SJCRH30 (cell line): ENCODE data around the gene COL27A1. TPM values are rescaled to one million over a fixed set of nuclear protein-coding genes. Genes with fewer than 3 reads are reported as not detected.

Experiments used
- DNase-seq, 2 experiments: peaks; one replicate each; pipeline ENCODE4 v3.0.0-alpha.2; 2015 to 2020
- H3K27ac ChIP-seq: fragments of 250-450 bp; sonication (Bioruptor Pico); 2 replicates; pipeline ENCODE4 v1.5.1; 2020; ENCODE audit warnings: mild to moderate bottlenecking, moderate library complexity
- H3K27me3 ChIP-seq: fragments of 250-450 bp; sonication (Bioruptor Pico); 2 replicates; pipeline ENCODE4 v1.5.1; 2020; ENCODE audit warnings: mild to moderate bottlenecking, moderate library complexity
- H3K36me3 ChIP-seq: fragments of 250-450 bp; sonication (Bioruptor Pico); 2 replicates; pipeline ENCODE4 v1.5.1; 2020; ENCODE audit warnings: mild to moderate bottlenecking, moderate library complexity
- H3K4me1 ChIP-seq: fragments of 250-450 bp; sonication (Bioruptor Pico); 2 replicates; pipeline ENCODE4 v1.5.1; 2020; ENCODE audit warnings: mild to moderate bottlenecking, moderate library complexity
- H3K4me3 ChIP-seq: fragments of 250-450 bp; sonication (Bioruptor Pico); 2 replicates; pipeline ENCODE4 v1.5.1; 2020; ENCODE audit warnings: mild to moderate bottlenecking, moderate library complexity
- H3K9me3 ChIP-seq: fragments of 250-450 bp; sonication (Bioruptor Pico); replicated peaks from 2 replicates; pipeline ENCODE4 v1.5.1; 2020; ENCODE audit warnings: mild to moderate bottlenecking, moderate library complexity
- total RNA-seq: library from RNA; depleted of rRNA; stranded (reverse); fragments of >200 nt; shearing (Covaris generic); gene quantifications from 2 replicates; pipeline ENCODE4 v1.2.3, GENCODE V29; 2014

The COL27A1 gene
- total RNA-seq, 1 experiment from 2014 or later: 18.6 TPM

DNA sequence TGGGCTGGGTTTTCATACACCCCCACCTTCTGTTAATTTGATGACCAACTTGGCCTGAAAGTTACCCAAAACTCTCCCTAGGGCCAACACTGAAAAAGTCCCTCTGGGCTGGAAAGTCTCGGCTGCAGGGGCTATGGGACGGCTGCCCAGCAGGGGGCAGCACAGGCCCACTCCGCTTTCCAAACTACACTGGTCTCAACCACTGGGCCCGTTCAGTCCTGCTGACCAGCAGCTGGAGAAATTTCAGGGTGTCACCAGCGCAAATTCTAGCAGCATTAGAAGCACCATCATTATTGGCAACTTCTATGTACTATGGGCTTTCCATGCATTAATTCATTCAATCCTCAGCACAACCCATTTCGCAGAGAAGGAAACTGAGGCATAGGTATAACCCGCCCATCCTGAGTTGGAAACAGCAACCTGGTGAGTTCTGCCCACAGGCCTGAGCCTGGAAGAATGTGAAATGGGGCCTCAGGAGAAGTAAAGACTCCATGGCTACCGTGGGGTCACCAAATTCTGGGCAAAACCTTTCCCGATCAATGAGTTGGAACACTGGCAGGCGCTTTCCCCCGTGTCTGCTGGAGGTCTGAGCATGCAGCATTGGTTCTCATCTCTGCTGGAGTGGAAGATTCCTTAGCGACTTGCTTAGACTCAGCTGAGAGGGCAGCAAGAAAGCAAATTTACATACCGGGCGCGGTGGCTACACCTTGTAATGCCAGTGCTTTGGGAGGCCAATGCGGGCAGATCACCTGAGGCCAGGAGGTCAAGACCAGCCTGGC, 184.0 kb downstream of the COL27A1 start:
- Histone ChIP-seq H3K4me3 (no peak overlapping the region), H3K27me3 (no peaks in the 10 kb centered on the region), H3K27ac (no peak overlapping the region), H3K36me3 (no peaks in the 10 kb centered on the region), H3K4me1 (no peaks in the 10 kb centered on the region), H3K9me3 (no peaks in the 10 kb centered on the region)
- peak; percentile 59 to 78 for DNase-seq

DNA sequence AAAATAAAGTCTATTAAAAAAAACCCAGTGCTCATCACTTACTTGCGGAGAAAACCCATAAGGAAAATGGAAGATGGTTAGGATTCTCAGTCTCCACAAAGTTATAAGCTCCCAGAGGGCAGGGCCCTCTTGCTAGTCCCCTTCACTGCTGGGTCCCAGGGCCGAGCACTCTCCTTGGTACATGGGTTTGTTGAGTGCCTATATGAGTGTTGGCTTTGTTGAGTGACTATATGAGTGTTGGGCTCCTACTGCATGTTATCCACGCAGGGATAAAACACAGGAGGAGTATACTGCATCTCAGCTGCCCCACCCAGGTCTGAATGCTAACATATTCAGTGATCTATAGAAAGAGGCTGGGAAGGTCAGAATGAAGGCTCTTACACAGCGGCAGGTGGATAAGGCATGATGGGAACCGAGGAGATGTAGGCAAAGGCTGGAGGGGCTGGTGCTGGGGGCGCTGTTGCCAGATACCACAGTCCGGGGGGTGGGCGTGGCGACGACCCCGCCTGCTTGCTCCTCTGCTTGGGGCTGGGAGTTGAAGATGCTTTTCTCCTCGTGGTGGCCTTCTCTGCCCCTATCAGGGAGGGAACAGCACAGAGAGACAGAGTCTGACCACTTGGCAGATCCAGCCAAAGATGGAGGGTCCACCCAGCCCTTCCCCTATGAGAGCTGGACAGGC, 186.0 kb downstream of the COL27A1 start:
- Histone ChIP-seq H3K36me3 (no peaks in the 10 kb centered on the region), H3K4me1 (no peaks in the 10 kb centered on the region), H3K4me3 (no peak overlapping the region), H3K27ac (no peak overlapping the region), H3K27me3 (no peaks in the 10 kb centered on the region), H3K9me3 (no peaks in the 10 kb centered on the region)
- no peak for DNase-seq

DNA sequence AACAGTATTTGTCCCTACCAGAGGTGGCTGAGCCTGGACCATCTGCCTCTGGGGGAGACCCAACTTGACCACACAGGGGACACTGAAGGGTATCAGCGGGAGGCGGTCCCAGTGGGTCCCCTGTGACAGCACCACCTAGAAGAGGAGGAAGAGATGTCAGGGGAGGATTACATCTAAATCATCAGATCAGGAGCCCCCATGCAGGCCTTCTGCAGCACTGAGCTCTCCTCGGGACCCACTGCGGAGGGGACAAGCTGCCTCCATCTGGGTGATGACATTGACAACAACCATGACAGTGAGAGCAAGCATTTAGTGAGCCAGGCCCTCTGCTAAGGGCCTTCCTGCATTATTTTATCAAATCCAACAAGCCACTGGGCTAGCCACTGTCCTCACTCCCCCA, 186.7 kb downstream of the COL27A1 start:
- no peaks in the 10 kb centered on the region for H3K36me3 ChIP-seq

DNA sequence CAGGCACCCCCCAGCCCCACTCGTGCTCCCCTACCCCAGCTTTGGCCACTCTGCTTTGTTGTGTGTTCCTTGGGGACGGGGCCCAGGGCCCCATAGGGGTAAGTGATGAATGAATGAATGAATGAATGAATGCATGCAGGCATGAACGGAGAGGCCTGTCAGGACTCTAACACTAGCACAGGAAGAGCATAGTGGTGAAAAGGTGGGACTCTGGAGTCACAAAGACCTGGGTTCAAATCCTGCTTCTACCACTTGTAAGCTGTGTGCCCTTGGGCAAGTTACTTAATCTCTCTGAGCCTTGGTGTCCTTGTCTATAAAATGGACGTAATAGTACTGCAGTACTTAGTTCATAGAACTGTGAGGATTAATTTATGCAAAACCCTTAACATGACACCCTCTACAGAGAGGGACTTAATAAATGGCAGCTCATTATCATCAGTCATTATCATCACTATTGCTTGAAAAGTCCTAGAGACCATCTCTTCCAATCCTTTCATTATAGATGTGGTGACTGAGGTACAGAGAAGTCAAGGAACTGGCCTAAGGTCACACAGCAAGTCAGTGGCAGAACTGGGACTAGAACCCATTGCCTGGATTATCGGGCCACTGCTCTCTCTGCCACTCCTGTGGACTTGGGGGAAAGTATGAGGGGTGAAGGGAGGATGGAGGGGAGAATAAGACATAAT, 187.6 kb downstream of the COL27A1 start:
- Histone ChIP-seq H3K4me1 (no peaks in the 10 kb centered on the region), H3K4me3 (no peak overlapping the region), H3K27me3 (no peaks in the 10 kb centered on the region), H3K27ac (no peak overlapping the region), H3K9me3 (no peaks in the 10 kb centered on the region), H3K36me3 (no peaks in the 10 kb centered on the region)
- DNase-seq: no peak

More for the DNA sequence above, 186.7 kb downstream of the COL27A1 start:
- H3K4me3 ChIP-seq: no peak overlapping the region
- no peak for DNase-seq
- H3K9me3 ChIP-seq: no peaks in the 10 kb centered on the region
- H3K4me1 ChIP-seq: no peaks in the 10 kb centered on the region
- no peaks in the 10 kb centered on the region for H3K27me3 ChIP-seq
- H3K27ac ChIP-seq: no peak overlapping the region

DNA sequence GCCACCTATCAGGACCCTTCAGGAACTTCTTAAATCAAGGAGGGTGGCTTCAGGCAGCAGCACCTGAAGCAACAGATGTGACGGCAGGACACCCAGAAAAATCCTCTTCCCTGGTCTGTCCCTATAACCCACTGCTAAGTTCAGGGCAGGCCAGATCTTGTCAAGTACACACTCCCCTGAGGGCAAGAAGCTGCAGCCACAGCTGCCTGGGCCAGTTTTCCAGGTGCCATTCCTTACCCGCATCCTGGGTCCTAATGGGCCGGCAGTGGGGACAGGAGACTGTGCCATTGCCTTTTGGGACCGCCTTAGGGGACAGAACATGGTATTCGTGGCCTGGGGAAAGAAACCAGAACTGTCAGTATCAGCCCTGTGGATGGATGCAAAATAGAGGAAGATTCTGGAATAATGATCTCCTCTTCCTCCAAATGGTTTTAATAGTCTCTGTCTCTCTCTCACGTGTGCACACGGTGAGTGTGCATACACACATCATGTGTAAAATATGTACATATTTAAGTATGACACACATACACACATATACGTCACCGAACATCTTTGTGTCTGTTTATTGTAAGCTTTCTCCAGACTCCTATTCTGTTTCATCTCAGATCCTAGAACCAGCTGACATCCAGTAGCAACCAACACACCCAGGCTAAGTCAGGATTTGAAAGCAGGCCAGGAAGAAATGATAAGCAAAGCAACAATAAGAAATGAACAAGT, 188.3 kb downstream of the COL27A1 start:
- Histone ChIP-seq H3K4me1 (no peaks in the 10 kb centered on the region; the same call in 1 of the 2 replicates), H3K4me3 (no peak overlapping the region), H3K27me3 (no peaks in the 10 kb centered on the region), H3K36me3 (no peaks in the 10 kb centered on the region), H3K9me3 (no peaks in the 10 kb centered on the region), H3K27ac (no peak overlapping the region)
- DNase-seq: no peak

DNA sequence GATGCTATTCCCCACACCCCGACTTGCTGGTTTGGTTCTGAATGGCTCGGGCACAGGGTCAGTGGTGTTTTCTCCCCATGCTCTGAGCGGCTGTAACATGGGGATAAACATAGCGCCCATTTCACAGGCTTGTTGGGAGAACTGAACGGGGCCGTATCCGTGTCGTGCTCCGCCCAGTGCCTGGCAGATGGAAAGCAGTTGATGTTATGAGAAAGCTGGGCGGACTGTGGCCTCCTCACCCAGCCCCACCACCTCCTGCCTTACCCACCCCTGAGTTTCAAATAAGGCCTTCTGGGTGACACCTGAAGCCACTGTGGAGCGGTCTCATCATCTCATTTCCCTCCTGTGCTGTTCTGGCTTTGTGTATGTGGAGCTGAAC, 188.8 kb downstream of the COL27A1 start:
- H3K36me3 ChIP-seq: no peaks in the 10 kb centered on the region
- no peaks in the 10 kb centered on the region for H3K9me3 ChIP-seq
- no peak overlapping the region for H3K4me3 ChIP-seq
- H3K27me3 ChIP-seq: no peaks in the 10 kb centered on the region
- DNase-seq: no peak
- no peaks in the 10 kb centered on the region; the same call in 1 of the 2 replicates for H3K4me1 ChIP-seq
- H3K27ac ChIP-seq: no peak overlapping the region

DNA sequence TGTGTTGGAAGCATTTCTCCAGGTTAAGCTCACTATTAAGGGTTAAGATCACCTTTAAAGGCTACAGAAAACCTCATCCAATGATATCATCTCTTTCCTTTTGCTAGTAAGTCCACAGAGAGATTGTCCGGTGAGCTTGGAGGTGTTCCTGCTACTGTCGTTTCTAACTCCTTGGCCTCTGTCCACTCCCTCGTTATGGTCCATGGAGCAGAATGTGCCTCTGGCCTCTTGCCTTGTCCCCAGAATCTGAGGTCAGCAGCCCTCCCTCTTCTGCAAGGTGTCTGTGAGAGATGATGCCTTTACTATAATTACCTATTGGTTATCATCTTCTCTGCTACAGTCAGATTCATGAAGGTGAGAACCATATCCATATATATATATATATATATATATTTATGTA, 189.4 kb downstream of the COL27A1 start:
- Histone ChIP-seq H3K4me1 (no peaks in the 10 kb centered on the region; the same call in 1 of the 2 replicates), H3K36me3 (no peaks in the 10 kb centered on the region)
- DNase-seq: no peak

DNA sequence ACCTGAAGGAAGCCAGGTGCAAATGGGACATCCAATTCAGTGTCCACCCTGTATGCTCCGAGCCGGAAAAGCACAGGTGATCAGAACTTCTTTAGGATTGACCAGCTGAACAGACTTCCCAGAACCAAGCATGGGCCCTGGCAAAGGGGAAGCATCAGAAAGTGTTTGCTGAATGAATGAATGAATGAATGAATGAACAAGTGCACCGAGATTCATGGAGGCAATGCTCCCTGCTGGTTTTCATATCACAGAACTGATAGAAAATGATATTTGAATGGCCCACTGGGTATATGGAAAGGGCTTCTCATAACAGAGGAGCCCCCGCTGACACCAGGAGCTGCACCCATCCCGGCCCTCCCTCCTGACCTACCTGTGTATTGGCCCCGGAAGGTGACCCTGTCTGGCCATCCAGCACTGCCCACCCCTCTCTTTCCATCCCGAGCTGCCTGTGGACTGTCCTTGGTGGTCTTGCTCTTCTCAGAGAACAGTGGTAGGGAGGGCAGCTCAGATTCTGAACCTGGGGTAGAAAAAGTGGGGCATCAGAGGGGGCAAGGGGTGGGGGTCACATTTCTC, 190.2 kb downstream of the COL27A1 start:
- H3K4me1 ChIP-seq: no peaks in the 10 kb centered on the region; the same call in 1 of the 2 replicates
- no peaks in the 10 kb centered on the region for H3K27me3 ChIP-seq
- no peak for DNase-seq
- no peaks in the 10 kb centered on the region for H3K9me3 ChIP-seq
- no peak overlapping the region for H3K27ac ChIP-seq
- H3K4me3 ChIP-seq: no peak overlapping the region
- H3K36me3 ChIP-seq: no peaks in the 10 kb centered on the region

More for the DNA sequence above, 189.4 kb downstream of the COL27A1 start:
- H3K4me3 ChIP-seq: no peak overlapping the region
- no peaks in the 10 kb centered on the region for H3K9me3 ChIP-seq
- H3K27me3 ChIP-seq: no peaks in the 10 kb centered on the region
- H3K27ac ChIP-seq: no peak overlapping the region

DNA sequence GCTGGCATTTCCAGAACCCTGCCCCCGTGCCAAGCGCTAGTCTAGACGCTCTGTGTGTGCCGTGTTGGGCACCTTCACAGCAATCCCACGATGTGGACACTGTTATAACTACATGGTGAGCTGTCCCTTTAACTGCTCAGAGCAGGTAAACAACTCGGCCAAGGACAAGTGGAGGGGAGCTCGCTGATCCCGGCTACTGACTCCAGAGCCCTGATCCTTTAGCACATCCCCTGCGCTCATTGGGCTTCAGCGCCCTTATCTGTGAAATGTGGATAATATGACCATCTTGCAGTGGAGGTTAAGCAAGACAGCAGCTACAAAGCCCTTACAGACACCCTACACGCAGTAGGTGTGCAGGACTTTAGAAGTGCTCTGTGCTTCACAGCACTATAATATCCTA, 190.8 kb downstream of the COL27A1 start:
- no peaks in the 10 kb centered on the region for H3K36me3 ChIP-seq
- no peaks in the 10 kb centered on the region for H3K9me3 ChIP-seq
- no peak overlapping the region for H3K4me3 ChIP-seq
- no peaks in the 10 kb centered on the region; the same call in 1 of the 2 replicates for H3K4me1 ChIP-seq
- no peaks in the 10 kb centered on the region for H3K27me3 ChIP-seq
- DNase-seq: no peak
- no peak overlapping the region for H3K27ac ChIP-seq

DNA sequence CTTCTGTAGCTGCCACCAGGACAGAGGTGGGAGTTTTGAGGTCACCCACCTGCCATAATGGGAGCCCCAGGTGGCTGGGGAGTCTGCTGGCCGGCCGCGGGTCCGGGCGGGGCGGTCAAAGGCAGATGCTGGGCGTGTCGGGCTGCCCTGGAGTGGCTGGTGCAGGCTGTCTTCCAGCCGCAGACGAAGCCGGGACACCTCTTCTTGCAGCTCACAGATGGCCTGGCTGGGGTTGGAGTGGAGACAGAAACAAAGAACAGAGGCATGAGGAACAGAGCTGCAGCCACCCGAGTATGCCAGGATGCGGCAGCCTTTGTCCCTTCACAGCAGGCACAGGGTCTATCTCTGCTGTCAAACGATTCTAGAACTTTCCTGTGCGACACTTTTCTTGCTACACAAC, 192.3 kb downstream of the COL27A1 start:
- no peaks in the 10 kb centered on the region; the same call in 1 of the 2 replicates for H3K4me1 ChIP-seq
- no peak overlapping the region for H3K27ac ChIP-seq
- no peaks in the 10 kb centered on the region for H3K9me3 ChIP-seq
- no peak for DNase-seq
- H3K27me3 ChIP-seq: no peaks in the 10 kb centered on the region
- no peak overlapping the region for H3K4me3 ChIP-seq
- no peaks in the 10 kb centered on the region for H3K36me3 ChIP-seq

DNA sequence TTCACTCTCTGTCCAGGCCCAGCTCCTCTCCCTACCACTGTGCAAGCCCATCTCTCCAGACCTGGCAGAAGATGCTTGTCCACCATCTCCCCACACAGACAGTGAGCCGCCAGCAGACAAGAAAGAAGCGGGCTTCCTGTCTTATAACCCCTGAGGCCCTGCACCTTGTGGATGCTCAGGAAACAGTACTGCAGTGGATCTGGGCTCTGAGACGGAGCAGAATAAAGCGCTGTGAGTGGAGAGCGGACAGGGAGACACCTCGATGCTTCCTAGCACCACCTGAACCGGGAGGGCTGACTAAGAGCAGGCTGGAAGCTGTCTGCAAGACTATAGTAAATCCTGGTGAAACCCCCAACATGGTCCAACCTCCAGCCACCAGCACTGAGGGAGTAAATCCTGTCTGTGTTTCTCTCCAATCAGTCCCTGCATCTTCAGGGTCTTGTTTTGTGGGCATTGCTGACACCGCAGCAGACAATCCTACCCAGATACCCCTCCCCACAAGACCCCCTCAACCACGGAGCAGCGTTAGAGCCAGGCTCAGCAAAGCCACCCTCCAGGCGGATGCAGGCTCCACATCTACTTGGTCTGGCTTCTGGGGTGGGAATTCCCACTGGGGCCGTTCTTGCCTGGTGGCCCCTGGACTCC, 193.0 kb downstream of the COL27A1 start:
- Histone ChIP-seq H3K27ac (no peak overlapping the region), H3K4me1 (no peaks in the 10 kb centered on the region; the same call in 1 of the 2 replicates), H3K27me3 (no peaks in the 10 kb centered on the region), H3K36me3 (no peaks in the 10 kb centered on the region), H3K4me3 (no peak overlapping the region), H3K9me3 (no peaks in the 10 kb centered on the region)
- no peak for DNase-seq

DNA sequence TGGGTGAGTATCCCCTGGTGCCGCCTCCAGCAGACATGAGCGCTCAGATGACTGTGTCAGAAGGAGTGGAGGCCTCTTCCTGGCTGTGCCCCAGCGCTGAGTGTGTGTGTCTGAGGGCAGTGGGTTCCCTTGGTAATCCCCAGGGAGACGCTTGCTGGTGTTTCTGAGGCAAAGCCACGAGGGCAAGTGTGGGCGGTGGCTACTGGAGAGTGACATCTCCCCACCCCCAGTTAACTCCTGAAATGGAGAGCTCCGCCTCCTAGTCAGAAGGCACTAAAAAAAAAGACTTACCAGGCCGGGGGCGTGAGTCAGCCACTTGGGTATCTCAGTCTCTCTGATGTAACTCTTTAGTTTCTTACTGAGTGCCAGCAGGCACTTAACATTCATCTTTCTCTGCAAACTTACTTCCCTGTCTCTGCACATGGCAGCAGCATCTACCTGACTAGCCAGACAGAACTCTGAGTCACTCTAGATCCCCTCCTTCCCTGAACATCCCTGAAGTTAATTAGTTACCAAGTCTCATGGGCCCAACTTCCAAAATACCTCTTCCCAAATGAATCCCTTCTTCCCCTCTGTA, 193.7 kb downstream of the COL27A1 start:
- DNase-seq: peak; percentile 69 to 77
- no peak overlapping the region for H3K4me3 ChIP-seq
- no peaks in the 10 kb centered on the region for H3K36me3 ChIP-seq
- H3K9me3 ChIP-seq: no peaks in the 10 kb centered on the region
- H3K27ac ChIP-seq: no peak overlapping the region
- no peaks in the 10 kb centered on the region for H3K27me3 ChIP-seq
- no peaks in the 10 kb centered on the region; the same call in 1 of the 2 replicates for H3K4me1 ChIP-seq

DNA sequence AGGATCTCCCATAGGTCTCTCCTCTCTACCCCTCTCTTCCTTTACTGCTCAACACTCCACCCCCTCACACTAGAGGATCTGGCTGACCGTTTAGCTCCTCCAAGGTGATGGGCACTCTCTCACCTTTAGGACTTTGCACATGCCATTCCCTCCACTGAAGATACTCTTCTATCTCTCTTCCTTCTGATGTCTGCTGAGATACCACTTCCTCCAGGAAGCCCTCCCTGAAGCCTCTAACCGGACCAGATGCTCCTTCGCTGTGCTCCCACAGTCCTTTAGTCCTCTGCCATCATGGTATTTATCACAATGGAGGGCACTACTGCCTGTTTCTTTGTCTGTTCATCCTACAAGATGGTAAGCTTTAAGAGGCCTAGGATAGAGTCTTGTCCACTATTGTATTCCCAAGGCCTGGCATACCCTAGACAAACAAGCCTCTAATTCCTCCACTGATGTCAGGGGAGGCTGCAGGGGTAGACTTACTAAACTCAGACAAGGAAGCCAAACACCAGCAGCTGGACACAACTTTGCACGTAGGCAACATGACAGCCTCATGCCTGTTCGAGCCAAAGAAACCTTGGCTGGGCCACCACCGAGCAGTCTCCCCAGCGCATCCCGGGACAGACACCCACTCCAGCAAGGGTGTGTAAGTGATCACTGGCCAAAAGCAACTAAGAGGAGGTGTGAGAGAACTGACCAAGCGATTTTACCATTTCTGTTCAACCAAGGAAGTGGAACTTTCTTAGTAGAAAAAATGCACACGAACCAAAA, 194.6 kb downstream of the COL27A1 start:
- no peak for DNase-seq
- no peaks in the 10 kb centered on the region for H3K36me3 ChIP-seq
- no peak overlapping the region for H3K27ac ChIP-seq
- no peak overlapping the region for H3K4me3 ChIP-seq
- H3K27me3 ChIP-seq: no peaks in the 10 kb centered on the region
- H3K4me1 ChIP-seq: no peaks in the 10 kb centered on the region; the same call in 1 of the 2 replicates
- H3K9me3 ChIP-seq: no peaks in the 10 kb centered on the region
